GM12878 (cell line): ENCODE results near the gene PRDX3. TPM values are rescaled to one million over a fixed set of nuclear protein-coding genes. Genes with fewer than 3 reads are reported as not detected.
A peak's percentile ranks its signal among the peaks of the same experiment; 100 is the strongest.

ENCODE experiments used
- ATAC-seq: fragments of 200-7000 bp; cut with Tn5 transposase; 3 replicates; pipeline ENCODE4 v1.9.1; 2020; ENCODE audit warnings: mild to moderate bottlenecking, moderate library complexity
- BruUV-seq: library from RNA; stranded (reverse); fragments of 400-500 nt; replicated peaks from 2 replicates; lab custom pipeline; 2021; lab: Mats Ljungman, UMichigan
- CTCF ChIA-PET: fragments of 300-600 bp; sonication (Branson Sonifier 250); formaldehyde crosslinking; extraction: SDS; loops from one replicate; lab custom pipeline; 2021; ENCODE audit warnings: inconsistent platforms; lab: Yijun Ruan, JAX
- POLR2A ChIA-PET: fragments of 350-600 bp; formaldehyde crosslinking; extraction: SDS; loops from one replicate; lab custom pipeline; 2021; ENCODE audit warnings: inconsistent platforms; lab: Charles Lee
- RAD21 ChIA-PET: fragments of 300-600 bp; sonication (Branson Sonifier 250); formaldehyde crosslinking; loops from one replicate; lab custom pipeline; 2023; ENCODE audit warnings: antibody characterized with exemption; ENCODE audit not compliant: unreplicated experiment; lab: Charles Lee
- SMC1A ChIA-PET: fragments of 300-600 bp; sonication (Branson Sonifier 250); formaldehyde crosslinking; loops from one replicate; lab custom pipeline; 2023; ENCODE audit not compliant: unreplicated experiment, uncharacterized antibody; lab: Charles Lee
- DNase-seq: peaks from one replicate; pipeline ENCODE4 v3.0.0-alpha.2; 2011; ENCODE audit warnings: low read depth, low spot score
- FAIRE-seq: peaks from 3 replicates; lab custom pipeline; 2011; peaks lifted over from hg19 to GRCh38; lab: Jason Lieb, UNC
- H2AFZ ChIP-seq: 2 replicates; pipeline ENCODE4 v1.6.0; 2011; ENCODE audit warnings: low read depth, low read length, control low read depth; ENCODE audit not compliant: control insufficient read depth
- H3K27ac ChIP-seq: 2 replicates; pipeline ENCODE4 v1.5.1; 2011; ENCODE audit warnings: control low read depth; ENCODE audit not compliant: control insufficient read depth, insufficient read depth
- H3K27me3 ChIP-seq, 2 experiments: replicated peaks in 1 of 2; 2 replicates each; pipeline versions ENCODE4 v1.6.0 to v1.6.1; 2011; ENCODE audit warnings: low read length in 1 of 2; ENCODE audit not compliant: control insufficient read depth in 2 of 2, insufficient read depth in 2 of 2
- H3K36me3 ChIP-seq, 2 experiments: 2 replicates each; pipeline ENCODE4 v1.5.1; 2011; ENCODE audit warnings: low read length in 1 of 2; ENCODE audit not compliant: control insufficient read depth in 2 of 2, insufficient read depth in 2 of 2
- H3K4me1 ChIP-seq: 2 replicates; pipeline ENCODE4 v1.6.1; 2011; ENCODE audit warnings: mild to moderate bottlenecking, low read length, moderate library complexity, mixed read lengths; ENCODE audit not compliant: control insufficient read depth, insufficient read depth
- H3K4me2 ChIP-seq: 2 replicates; pipeline ENCODE4 v1.6.0; 2011; ENCODE audit warnings: control low read depth; ENCODE audit not compliant: control insufficient read depth, insufficient read depth
- H3K4me3 ChIP-seq: fragments of 200-600 bp; sonication (generic); 2 replicates; pipeline ENCODE4 v1.5.1; 2016
- H3K79me2 ChIP-seq: 2 replicates; pipeline ENCODE4 v1.6.0; 2011; ENCODE audit warnings: low read length; ENCODE audit not compliant: control insufficient read depth, insufficient read depth
- H3K9ac ChIP-seq: 2 replicates; pipeline ENCODE4 v1.8.0; 2011; ENCODE audit warnings: low read length, control low read depth, mixed read lengths; ENCODE audit not compliant: control insufficient read depth, insufficient read depth
- H3K9me3 ChIP-seq: replicated peaks from 3 replicates; pipeline ENCODE4 v1.5.1; 2011; ENCODE audit warnings: mild to moderate bottlenecking, low read length; ENCODE audit not compliant: control insufficient read depth, insufficient read depth
- H4K20me1 ChIP-seq: 2 replicates; pipeline ENCODE4 v1.6.0; 2011; ENCODE audit not compliant: control insufficient read depth, insufficient read depth
- ATF2 ChIP-seq: IDR thresholded peaks from 2 replicates; pipeline ENCODE4 v1.6.1; 2012; ENCODE audit warnings: low read length, inconsistent platforms
- BCL11A ChIP-seq: IDR thresholded peaks from 2 replicates; pipeline ENCODE4 v1.6.1; 2011; ENCODE audit warnings: low read depth, low read length
- CREB1 ChIP-seq: IDR thresholded peaks from 2 replicates; pipeline ENCODE4 v1.6.1; 2012; ENCODE audit warnings: low read depth, mild to moderate bottlenecking, inconsistent platforms
- DPF2 ChIP-seq: fragments of 450-650 bp; IDR thresholded peaks from 2 replicates; pipeline ENCODE4 v1.6.1; 2017; ENCODE audit warnings: mild to moderate bottlenecking
- ETV6 ChIP-seq, 2 experiments: fragments of 450-650 bp in 1 of 2; IDR thresholded peaks in 1 of 2; conservative IDR thresholded peaks in 1 of 2; 2 replicates each; pipeline ENCODE4 v1.6.1; 2014; ENCODE audit warnings: antibody characterized with exemption in 1 of 2, borderline replicate concordance in 1 of 2, low read depth in 1 of 2, mild to moderate bottlenecking in 1 of 2, moderate library complexity in 1 of 2
- GATAD2B ChIP-seq: fragments of 450-650 bp; conservative IDR thresholded peaks from 2 replicates; pipeline ENCODE4 v1.6.1; 2017; ENCODE audit warnings: low read depth, mild to moderate bottlenecking, moderate library complexity
- HDAC6 ChIP-seq: fragments of 200-600 bp; sonication (generic); IDR thresholded peaks from one replicate; pipeline ENCODE4 v1.8.0; 2017; ENCODE audit warnings: antibody characterized with exemption; ENCODE audit not compliant: unreplicated experiment
- IKZF1 ChIP-seq: fragments of 450-650 bp; conservative IDR thresholded peaks from 2 replicates; pipeline ENCODE4 v1.6.1; 2017; ENCODE audit warnings: antibody characterized with exemption, mild to moderate bottlenecking
- JUND ChIP-seq: IDR thresholded peaks from 2 replicates; pipeline ENCODE4 v1.6.1; 2012; ENCODE audit warnings: low read depth, mild to moderate bottlenecking, low read length, improper control_type of control experiment, moderate library complexity
- NBN ChIP-seq: fragments of 450-650 bp; IDR thresholded peaks from 2 replicates; pipeline ENCODE4 v1.6.1; 2016
- NKRF ChIP-seq: fragments of 450-650 bp; conservative IDR thresholded peaks from 2 replicates; pipeline ENCODE4 v1.6.1; 2017; ENCODE audit warnings: mild to moderate bottlenecking, moderate library complexity
- NR2C1 ChIP-seq: fragments of 450-650 bp; IDR thresholded peaks from 2 replicates; pipeline ENCODE4 v1.6.1; 2017; ENCODE audit warnings: antibody characterized with exemption, mild to moderate bottlenecking, moderate library complexity
- SMC3 ChIP-seq: IDR thresholded peaks from 2 replicates; pipeline ENCODE4 v1.6.1; 2011; ENCODE audit warnings: low read length, improper control_type of control experiment, borderline replicate concordance
- ZBED1 ChIP-seq: IDR thresholded peaks from 2 replicates; pipeline ENCODE4 v1.6.1; 2016; ENCODE audit warnings: borderline replicate concordance
- ZNF24 ChIP-seq: fragments of 450-650 bp; IDR thresholded peaks from 2 replicates; pipeline ENCODE4 v1.6.1; 2017; ENCODE audit warnings: antibody characterized with exemption, mild to moderate bottlenecking
- ZSCAN29 ChIP-seq: fragments of 450-650 bp; IDR thresholded peaks from 2 replicates; pipeline ENCODE4 v1.6.1; 2017; ENCODE audit warnings: mild to moderate bottlenecking, moderate library complexity
- WGBS: methylation state at CpG from one replicate; pipeline ENCODE4 v1.1.6; 2016; ENCODE audit warnings: low lambda C conversion rate; ENCODE audit not compliant: insufficient replicate concordance, insufficient coverage; ENCODE audit errors: missing lambda C conversion rate; 5-methylcytosine and 5-hydroxymethylcytosine counted together
- in situ Hi-C: fragments of 300-500 bp; cut with MboI; formaldehyde crosslinking; loops from 9 replicates; pipeline ENCODE4 v1.14.3; 2018; ENCODE audit warnings: mixed read lengths
- intact Hi-C: fragments of 100-400 bp; cut with micrococcal nuclease; formaldehyde crosslinking; loops from one replicate; pipeline ENCODE4 v1.14.2; 2022; ENCODE audit not compliant: unreplicated experiment
- polyA plus RNA-seq, 11 experiments: library from polyadenylated mRNA; depleted of rRNA in 4 of 11; unstranded in 6 of 11; stranded (reverse) in 5 of 11; fragments of >200 nt; fragmentation: Nextera tagmentation in 4 of 11; fragmentation: Illumina TruSeq in 1 of 11; extraction: Ambion mirVana in 4 of 11; extraction: Trizol in 1 of 11; gene quantifications; 1 replicate in 1 of 11; 2 replicates in 10 of 11; pipeline versions ENCODE4 v1.2.1 to v1.2.3, GENCODE V29; 2011 to 2016; ENCODE audit warnings: inconsistent platforms in 2 of 11, missing spikeins in 2 of 11, low read depth in 1 of 11
- total RNA-seq, 4 experiments: library from RNA; depleted of rRNA in 3 of 4; stranded (reverse); fragments of >200 nt in 3 of 4; fragmentation: Illumina TruSeq in 1 of 4; extraction: Trizol in 1 of 4; gene quantifications; 2 replicates each; pipeline versions ENCODE4 v1.2.1 to v1.2.3, GENCODE V29; 2013 to 2021

PRDX3 gene
- total and polyA plus RNA-seq, 10 of the 15 experiments (the other 5 are each of a cell fraction or from before 2014, with no cell fraction given), result 195 to 1,431 (median 398) TPM

- Histone ChIP-seq H3K4me2 (peak overlapping the region; percentile 92), H3K4me3 (peak overlapping the region; percentile 73), H3K27ac (peak overlapping the region; percentile 85), H3K4me1 (peaks cover 10% of the 10 kb centered on the region), H3K9ac (peak overlapping the region; percentile 84), H3K9me3 (no peaks in the 10 kb centered on the region), H4K20me1 (no peaks in the 10 kb centered on the region), H2AFZ (peak overlapping the region; percentile 62), H3K36me3 (no peaks in the 10 kb centered on the region), H3K27me3 (no peaks in the 10 kb centered on the region), H3K79me2 (peaks cover 42% of the 10 kb centered on the region)
- intact Hi-C loops (loop anchor here (1.0 to 5.0 kb wide), 5 partner anchors 210 to 446 kb away; partner anchors contain the start of genes BAG3, RGS10 and TIAL1), in situ Hi-C loops (loop anchor here (5.0 kb wide), 1 partner anchor 286 kb away; no protein-coding TSS in a partner anchor)
- CTCF ChIA-PET, result interaction anchor here (0.6 to 4.6 kb wide), 38 partner anchors 9 to 638 kb away, joined by 3 to 43 read pairs (median 4); partner anchors contain the start of genes BAG3 and RGS10
- ATAC-seq, result peak; percentile 65
- POLR2A ChIA-PET, result interaction anchor here (0.5 to 1.6 kb wide), 10 partner anchors 17 to 523 kb away, joined by 3 to 11 read pairs (median 3); partner anchors contain the start of genes EIF3A and TIAL1
- 2% methylated on average over 62 of the region's 97 CpGs for WGBS
- SMC1A ChIA-PET, result interaction anchor here (0.8 to 5.3 kb wide), 16 partner anchors 8 to 653 kb away, joined by 3 to 28 read pairs (median 4); no protein-coding TSS in a partner anchor
- RAD21 ChIA-PET, result interaction anchor here (0.6 to 3.8 kb wide), 29 partner anchors 8 to 498 kb away, joined by 3 to 46 read pairs (median 5); partner anchors contain the start of genes PRDX3, RGS10 and SFXN4
- no peak for FAIRE-seq
- BruUV-seq, result no TSS peak
- DNase-seq, result no peak
- TF ChIP-seq CREB1 (no peak), ZNF24 (peak; percentile 46), SMC3 (peak; percentile 56), IKZF1 (peak; percentile 79), BCL11A (no peak; the same call in 1 of the 2 replicates), NBN (0 out of 2 replicates have a peak, but pooled peaks have one; percentile 21), NKRF (peak; percentile 63), ETV6 (conservative IDR thresholded peaks at IDR 0.05 in 1 of 2, IDR thresholded peaks at IDR 0.05 in 1 of 2; ENCODE audit: borderline replicate concordance in 1 of 2, low read depth in 1 of 2) (no peak), GATAD2B (peak; percentile 92), DPF2 (peak; percentile 89; the same call in 1 of the 2 replicates), JUND (0 out of 2 replicates have a peak, but pooled peaks have one; percentile 4), NR2C1 (peak; percentile 37), ZBED1 (no peak), ATF2 (no peak), HDAC6 (peak; percentile 38), ZSCAN29 (peak; percentile 100)
Measured at GRCh38 chr10:119206603-119207365, 28.2 kb upstream of the PRDX3 start.
